Measurements from ENCODE around the gene ITGA1. TPM values are rescaled to one million over a fixed set of nuclear protein-coding genes. Genes with fewer than 3 reads are reported as not detected.

The ITGA1 gene
- total and polyA plus RNA-seq, 2 of the 8 experiments (the other 6 are each of a cell fraction or from before 2014, with no cell fraction given): 2.3 to 9.0 TPM

- Histone ChIP-seq H3K79me1 (ENCODE audit: low read depth, low read length) (peaks cover 3% of the 10 kb centered on the region), H3K79me2 (ENCODE audit: control insufficient read depth in 1 of 2, insufficient read depth in 2 of 2, low read length in 2 of 2) (peaks cover 0 to 47% of the 10 kb centered on the region in 2 experiments; a peak in 3 of 4 replicates), H2AK5ac (ENCODE audit: low read depth, low read length) (no peak overlapping the region), H2AFZ (ENCODE audit: low read length) (no peak overlapping the region), H3K56ac (replicated peaks; ENCODE audit: insufficient read length, low read depth, low read length) (no peak overlapping the region), H3K27me3 (replicated peaks in 1 of 4; ENCODE audit: control insufficient read depth in 3 of 4, extremely low read depth in 1 of 4, insufficient read depth in 3 of 4, low read length in 3 of 4) (no peaks in the 10 kb centered on the region), H3K36me3 (ENCODE audit: control insufficient read depth in 2 of 4, insufficient read depth in 4 of 4, low read length in 3 of 4) (peaks cover 0 to 14% (median 3%) of the 10 kb centered on the region in 4 experiments; a peak in 2 of 8 replicates), H2BK5ac (ENCODE audit: low read depth, low read length) (no peak overlapping the region), H3K4me3 (ENCODE audit: extremely low read depth in 1 of 4, insufficient read depth in 2 of 4, low read depth in 3 of 4, low read length in 4 of 4) (no peak overlapping the region), H3K9me3 (ENCODE audit: insufficient read depth in 2 of 2, low read depth in 1 of 2, low read length in 1 of 2) (no peaks in the 10 kb centered on the region), H3K23me2 (ENCODE audit: low read depth, low read length) (peaks cover 17% of the 10 kb centered on the region), H2BK15ac (ENCODE audit: low read length) (no peak overlapping the region), H2BK20ac (ENCODE audit: low read length) (no peak overlapping the region), H4K91ac (replicated peaks; ENCODE audit: insufficient read length, low read length) (no peak overlapping the region), H3K4ac (replicated peaks; ENCODE audit: insufficient read length, low read depth, low read length) (no peak overlapping the region), H2BK120ac (replicated peaks; ENCODE audit: low read depth, low read length) (no peak overlapping the region), H3K18ac (ENCODE audit: extremely low read depth, low read length) (no peak overlapping the region), H3K27ac (ENCODE audit: low read depth, low read length) (no peak overlapping the region), H2BK12ac (ENCODE audit: low read depth, low read length) (no peak overlapping the region), H3K14ac (ENCODE audit: insufficient read length) (no peak overlapping the region), H3K23ac (ENCODE audit: insufficient read length) (no peak overlapping the region), H3K9ac (replicated peaks in 1 of 4; ENCODE audit: extremely low read depth in 1 of 4, low read depth in 3 of 4, low read length in 3 of 4) (no peak overlapping the region), H3K4me1 (replicated peaks in 1 of 4; ENCODE audit: control insufficient read depth in 3 of 4, insufficient read depth in 4 of 4, low read length in 3 of 4) (peaks cover 0 to 7% (median 4%) of the 10 kb centered on the region in 4 experiments; a peak in 4 of 7 replicates), H3K4me2 (ENCODE audit: insufficient read depth in 1 of 2, low read depth in 2 of 2, low read length in 2 of 2) (no peak overlapping the region), H4K5ac (ENCODE audit: insufficient read length, low read depth, low read length) (no peak overlapping the region), H4K20me1 (replicated peaks in 1 of 2; ENCODE audit: control insufficient read depth in 1 of 2, insufficient read depth in 2 of 2, low read length in 2 of 2) (peaks cover 6 to 8% of the 10 kb centered on the region in 2 experiments), H4K8ac (ENCODE audit: extremely low read depth, insufficient read depth, low read length) (no peak overlapping the region)
- WGBS, 2 experiments (ENCODE audit: extremely low coverage in 1 of 2, insufficient coverage in 1 of 2, insufficient read length in 1 of 2, insufficient replicate concordance in 2 of 2, low coverage in 1 of 2, low lambda C conversion rate in 2 of 2, missing lambda C conversion rate in 1 of 2): 60% methylated on average over 2 of the region's 2 CpGs; no CpG with 5 or more reads in 1 of the 2 experiments
- TF ChIP-seq CHD1 (IDR thresholded peaks at IDR 0.05; ENCODE audit: low read depth, low read length) (no peak), SIRT6 (IDR thresholded peaks at IDR 0.05; ENCODE audit: low read length) (no peak), RXRA (IDR thresholded peaks at IDR 0.05; ENCODE audit: insufficient read depth, low read depth, low read length) (no peak), MAX (IDR thresholded peaks at IDR 0.05) (no peak), ZNF274 (IDR thresholded peaks at IDR 0.05; ENCODE audit: borderline replicate concordance, extremely low read depth, low read length) (no peak), SP1 (IDR thresholded peaks at IDR 0.05; ENCODE audit: low read depth, low read length) (no peak)
- ChIA-PET POLR2A (ENCODE audit: partially characterized antibody) (no interaction called here), CTCF (ENCODE audit: partially characterized antibody) (no interaction called here)
- no peak for DNase-seq (ENCODE audit: low read depth in 1 of 2, low spot score in 2 of 2)
- no peak for FAIRE-seq
Observed at GRCh38 chr5:52804387-52804791, 16.7 kb downstream of the ITGA1 start.
